ENCODE data around the gene TREML2.

- TF ChIP-seq CTCF (IDR thresholded peaks at IDR 0.05) (no peak), POLR2A (IDR thresholded peaks at IDR 0.05) (no peak)
Measured at GRCh38 chr6:41222045-41222444, 21.1 kb upstream of the TREML2 start.

Measured in Peyer's patch (tissue), 4 donors.